HG03060 (cell line): ENCODE data around the gene GOLGA7B.

Experiments used
- ATAC-seq: cut with Tn5 transposase; IDR thresholded peaks from one replicate; pipeline ENCODE4 v1.9.1; 2021; ENCODE audit warnings: low read depth, moderate number of reproducible peaks; ENCODE audit not compliant: unreplicated experiment

GOLGA7B gene

DNA sequence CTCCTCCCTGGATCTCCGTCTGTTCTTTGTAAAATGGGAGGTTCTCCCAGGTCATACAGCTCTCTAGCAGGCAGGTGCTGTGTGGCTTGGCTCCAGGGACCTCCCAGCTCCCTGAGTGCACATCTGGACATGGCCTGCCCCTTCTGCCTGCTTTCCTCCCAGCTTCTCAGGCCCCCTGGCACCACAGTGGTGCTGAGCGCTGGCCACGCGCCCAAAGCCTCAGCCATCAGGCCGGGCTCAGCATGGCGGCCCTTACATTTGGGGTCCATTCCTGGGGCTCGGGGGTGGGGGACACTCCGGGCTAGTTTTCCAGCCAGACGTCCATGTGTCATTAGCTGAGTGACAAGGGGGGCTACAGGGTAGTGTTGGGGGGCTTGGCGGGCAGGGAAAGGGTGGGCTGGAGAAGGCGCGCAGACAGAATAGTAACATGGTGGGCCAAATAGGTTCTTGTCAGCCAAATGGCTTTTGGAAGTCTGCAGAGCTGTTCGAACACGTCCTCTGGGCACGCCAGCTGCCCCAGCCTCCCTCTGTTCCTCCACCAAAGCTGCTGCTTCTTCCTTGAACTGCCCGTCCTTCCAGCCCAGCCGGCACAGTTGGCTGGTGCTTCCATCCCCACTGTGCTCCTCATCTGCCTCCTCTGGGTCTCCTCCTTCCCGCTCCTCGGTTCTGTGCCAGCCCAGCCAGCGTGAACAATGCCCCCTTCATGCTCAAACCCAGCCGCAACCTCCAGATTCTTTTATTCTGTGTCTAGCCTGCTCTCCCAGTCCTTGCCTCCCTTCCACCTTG is 65.9 kb downstream of the GOLGA7B start:
- no peak for ATAC-seq

DNA sequence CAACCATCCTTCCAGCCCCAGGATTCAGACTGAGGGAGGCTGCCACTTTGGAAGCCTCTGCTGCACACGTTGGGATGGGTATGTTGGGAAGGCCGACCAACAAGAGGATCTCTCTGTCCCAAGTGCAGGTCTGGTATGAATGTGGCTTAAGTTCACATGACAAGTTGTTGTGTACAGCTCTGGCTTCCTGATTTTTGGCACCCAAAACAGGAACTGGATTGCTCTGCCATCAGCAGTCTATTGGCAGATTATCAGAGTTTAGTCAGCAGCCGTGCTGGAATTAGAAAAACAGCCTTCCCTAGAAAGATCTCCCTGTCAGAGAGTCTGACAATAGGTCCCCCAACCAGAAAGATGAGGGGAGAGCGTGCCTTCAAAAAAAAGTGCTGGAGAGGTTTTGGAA is 66.9 kb downstream of the GOLGA7B start:
- no peak for ATAC-seq

DNA sequence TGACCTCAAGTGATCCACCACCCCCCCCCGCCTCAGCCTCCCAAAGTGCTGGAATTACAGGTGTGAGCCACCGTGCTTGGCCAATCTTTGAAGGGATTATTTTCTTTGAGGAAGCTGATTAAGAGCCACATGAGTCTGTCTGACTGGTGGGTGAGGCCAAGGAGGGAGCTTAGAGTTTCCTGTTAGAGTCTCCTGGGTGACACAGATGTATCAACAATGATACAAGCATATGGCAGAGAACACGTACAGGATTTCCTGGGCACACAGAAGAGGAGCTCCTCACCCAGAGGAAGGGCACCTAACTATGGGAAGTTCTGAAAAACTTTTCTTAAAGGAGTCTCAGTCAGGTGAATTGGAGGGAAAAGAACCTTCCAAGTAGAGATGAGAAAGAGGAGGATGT is 69.4 kb downstream of the GOLGA7B start:
- no peak for ATAC-seq

DNA sequence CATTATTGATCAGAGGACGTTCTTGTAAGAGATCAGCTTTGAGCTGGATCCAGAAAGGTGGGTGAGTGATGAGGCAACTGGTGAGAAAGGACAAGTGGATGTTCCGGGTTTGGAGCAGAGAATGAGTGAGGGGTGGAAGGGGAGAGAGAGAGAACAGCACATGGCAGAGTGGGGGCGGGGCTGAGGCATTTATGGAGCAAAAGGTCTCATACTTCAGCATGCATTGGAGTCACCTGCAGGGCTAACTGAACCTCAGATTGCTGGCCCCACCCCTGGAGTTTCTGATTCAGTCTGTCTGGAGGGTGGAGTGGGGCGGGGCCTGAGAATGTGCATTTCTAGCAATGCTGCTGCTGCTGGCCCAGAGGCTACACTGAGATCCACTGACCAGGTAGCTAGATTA is 71.2 kb downstream of the GOLGA7B start:
- no peak for ATAC-seq
